Activated CD8-positive, alpha-beta memory T cell treated with anti-CD3 and anti-CD28 coated beads, Interleukin-2, amount 50 U/mL, for 48 hours (primary cell): ENCODE results near the gene VCX3B.
"Not testable (repeated sequence)": the region's sequence is repeated elsewhere in the genome, so short reads cannot be mapped to it uniquely, and the experiment has no call there.

Source experiments
- DNase-seq: peaks from one replicate; pipeline ENCODE4 v3.0.0-alpha.2; 2020

The VCX3B gene

GRCh38 chrX:8464530-8464929 is at the start of gene VCX3B:
TSS of gene VCX3B (plus strand) at chrX:8464830. CDS start at chrX:8465451, 621 bp downstream.
- not testable (repeated sequence) for DNase-seq

- DNase-seq = no peak
These were observed 46.3 kb upstream of the VCX3B start for GRCh38 chrX:8418301-8418700.

- DNase-seq = no peak
These were observed 39.7 kb upstream of the VCX3B start for GRCh38 chrX:8424912-8425311.

DNA sequence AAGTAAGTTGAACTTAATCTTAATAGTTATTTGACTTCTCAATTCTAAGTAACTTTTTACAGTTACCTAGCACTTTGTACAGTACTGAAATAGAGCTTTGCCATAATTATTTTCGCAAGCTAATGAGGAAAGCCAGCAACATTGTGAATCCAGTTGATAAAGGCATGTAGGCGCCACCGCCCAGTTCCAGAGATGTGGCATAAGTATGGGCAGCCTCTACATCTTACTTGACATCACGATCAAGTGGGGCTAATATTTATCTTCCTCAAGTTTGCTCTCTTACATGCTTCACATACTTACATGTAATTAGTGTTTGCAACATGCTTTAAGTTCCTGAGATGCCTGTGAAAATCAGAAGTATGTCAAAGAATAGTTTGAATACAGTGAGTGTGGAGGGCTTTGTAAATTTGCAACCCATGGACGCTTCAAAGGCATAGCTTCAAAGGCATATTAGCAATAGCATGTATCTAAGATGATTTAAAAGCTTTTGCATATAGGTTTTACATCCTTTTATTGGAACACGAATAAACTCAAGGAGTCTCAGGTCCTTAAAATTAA is 34.9 kb upstream of the VCX3B start:
- no peak for DNase-seq

- no peak for DNase-seq
These were observed 34.2 kb upstream of the VCX3B start for GRCh38 chrX:8430444-8430843.

DNA sequence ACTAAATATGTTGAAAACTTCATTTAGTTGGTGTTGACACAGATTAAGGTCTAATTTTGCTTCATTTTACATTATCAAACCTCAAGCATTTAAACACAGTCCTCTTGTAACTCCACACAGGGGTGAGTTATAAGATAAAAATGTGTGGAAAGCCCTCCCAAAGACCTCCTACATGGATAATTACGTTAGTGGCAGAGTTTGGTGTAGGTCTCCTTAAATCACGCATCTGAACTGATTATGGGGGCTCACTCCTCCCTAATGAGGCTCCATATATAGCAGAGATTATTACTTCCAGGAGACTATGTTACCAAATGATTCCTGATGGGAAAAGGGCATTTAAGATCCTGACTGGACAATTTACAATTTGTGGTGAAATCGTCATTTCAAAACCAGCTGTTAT is 32.2 kb upstream of the VCX3B start:
- no peak for DNase-seq

DNA sequence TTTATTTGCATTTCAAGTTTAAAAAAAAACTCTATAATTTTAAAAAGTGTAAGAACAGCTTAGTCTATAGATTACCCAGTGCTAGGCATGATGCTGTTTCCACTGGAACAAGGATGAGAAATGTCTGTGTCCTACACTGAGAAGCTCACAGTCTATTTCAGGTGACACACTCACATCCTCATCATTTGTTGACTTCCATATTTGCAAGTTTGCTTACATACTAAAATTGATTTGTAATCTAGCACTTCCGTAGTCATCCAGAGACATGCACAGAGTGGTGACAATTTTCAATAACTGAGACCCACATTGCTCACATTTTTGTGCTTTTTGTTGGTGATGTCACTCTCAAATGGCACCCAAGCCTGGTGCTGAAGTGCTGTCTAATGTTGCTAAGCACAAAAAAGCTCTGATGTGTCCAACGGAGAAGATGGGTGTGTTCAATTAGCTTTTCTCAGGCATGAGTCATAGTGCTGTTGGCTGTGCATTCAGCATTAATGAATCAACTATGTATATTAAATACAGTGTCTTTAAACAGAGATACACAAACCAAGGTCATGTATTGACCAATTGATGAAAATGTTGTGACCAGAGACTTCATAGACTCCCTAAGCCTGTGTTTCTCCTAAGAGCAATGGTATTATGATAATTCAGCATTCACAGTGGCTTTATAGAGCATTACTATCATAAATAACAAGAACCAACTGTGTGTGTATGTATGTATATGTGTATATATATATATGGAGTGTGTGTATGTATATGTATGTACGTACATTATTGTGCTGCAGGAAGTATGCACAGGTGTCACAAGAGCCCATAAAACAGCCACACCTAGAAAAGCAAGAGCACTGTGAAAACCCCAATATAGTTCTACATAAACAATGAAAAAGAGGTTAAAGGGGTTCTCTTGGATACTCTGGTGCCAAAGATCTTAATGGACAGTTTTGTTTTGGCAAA is 31.2 kb upstream of the VCX3B start:
- no peak for DNase-seq

- no peak for DNase-seq
These were observed 17.3 kb upstream of the VCX3B start for GRCh38 chrX:8447368-8447767.

DNA sequence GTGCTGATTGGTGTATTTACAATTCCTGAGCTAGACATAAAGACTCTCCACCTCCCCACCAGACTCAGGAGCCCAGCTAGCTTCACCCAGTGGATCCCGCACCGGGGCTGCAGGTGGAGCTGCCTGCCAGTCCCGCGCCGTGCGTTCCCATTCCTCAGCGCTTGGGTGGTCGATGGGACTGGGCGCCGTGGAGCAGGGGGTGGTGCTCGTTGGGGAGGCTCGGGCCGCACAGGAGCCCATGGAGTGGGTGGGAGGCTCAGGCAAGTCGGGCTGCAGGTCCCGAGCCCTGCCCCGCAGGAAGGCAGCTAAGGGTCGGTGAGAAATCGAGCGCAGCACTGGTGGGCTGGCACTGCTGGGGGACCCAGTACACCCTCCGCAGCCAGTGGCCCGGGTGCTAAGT is 12.3 kb upstream of the VCX3B start:
- not testable (repeated sequence) for DNase-seq

GRCh38 chrX:8453611-8454010 is 11.0 kb upstream of the VCX3B start:
- no peak for DNase-seq

DNA sequence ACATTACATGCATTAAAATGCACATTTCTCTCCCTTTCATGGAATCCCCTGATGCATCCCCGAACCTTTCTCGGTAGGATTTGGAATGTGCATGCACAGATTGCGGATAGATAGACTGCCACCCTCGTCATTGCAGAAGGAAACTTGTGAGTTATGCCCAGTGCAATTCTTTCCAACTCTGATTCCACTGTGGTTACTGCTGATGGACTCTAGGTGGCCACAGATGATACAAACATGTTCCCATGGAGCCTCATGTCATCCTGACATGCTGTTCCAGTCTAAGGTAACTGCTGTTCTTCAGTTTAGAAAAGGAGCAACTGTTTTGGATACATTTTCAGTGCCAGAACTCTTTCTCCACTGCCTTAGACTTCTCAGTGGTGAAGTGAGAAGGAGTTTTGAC is 9.1 kb upstream of the VCX3B start:
- DNase-seq = no peak

DNA sequence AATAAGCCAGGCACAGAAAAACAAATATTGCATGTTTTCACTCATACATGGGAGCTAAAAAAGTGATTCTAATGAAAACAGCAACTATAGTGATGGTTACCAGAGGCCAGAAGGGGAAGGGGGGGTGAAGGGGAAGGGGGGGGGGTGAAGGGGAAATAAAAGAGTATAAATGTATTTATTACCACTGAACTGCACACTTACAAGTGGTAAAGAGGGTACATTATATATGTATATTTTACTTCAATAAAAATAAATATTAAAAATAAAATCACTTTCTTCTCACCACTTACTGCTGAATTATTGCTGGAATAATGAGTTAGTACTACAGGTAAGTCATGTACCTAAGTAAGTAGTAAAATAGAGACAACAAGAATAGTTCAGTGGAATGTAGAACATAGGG is 2.1 kb upstream of the VCX3B start:
- DNase-seq = no peak

DNA sequence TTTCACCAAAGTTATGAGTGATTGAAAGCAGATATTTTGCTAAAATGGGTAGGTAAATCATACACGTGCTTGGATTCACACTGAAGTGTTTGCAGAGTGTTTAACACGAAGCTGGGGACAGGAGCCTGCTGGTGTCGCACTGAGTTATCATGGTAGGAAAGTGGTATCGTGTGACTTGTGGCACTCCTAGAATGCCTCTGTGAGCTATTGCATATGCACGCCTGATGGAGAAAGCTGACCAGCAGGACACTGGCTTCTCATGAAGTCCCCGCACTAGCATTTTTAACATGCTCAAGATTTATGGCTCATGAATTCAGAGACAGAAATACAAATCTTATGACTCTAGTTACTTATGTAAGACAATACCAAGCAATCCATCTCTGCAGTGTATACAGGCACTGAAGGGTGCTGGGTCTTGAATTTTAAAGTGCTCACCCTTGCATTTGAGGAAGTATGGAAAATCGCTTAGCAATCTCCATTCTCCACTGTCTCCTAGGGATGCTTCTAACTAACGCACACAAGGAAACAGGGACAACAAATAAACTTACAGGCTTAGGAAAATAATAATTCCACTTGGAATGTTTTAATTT is 19.8 kb downstream of the VCX3B start:
- DNase-seq = no peak

DNA sequence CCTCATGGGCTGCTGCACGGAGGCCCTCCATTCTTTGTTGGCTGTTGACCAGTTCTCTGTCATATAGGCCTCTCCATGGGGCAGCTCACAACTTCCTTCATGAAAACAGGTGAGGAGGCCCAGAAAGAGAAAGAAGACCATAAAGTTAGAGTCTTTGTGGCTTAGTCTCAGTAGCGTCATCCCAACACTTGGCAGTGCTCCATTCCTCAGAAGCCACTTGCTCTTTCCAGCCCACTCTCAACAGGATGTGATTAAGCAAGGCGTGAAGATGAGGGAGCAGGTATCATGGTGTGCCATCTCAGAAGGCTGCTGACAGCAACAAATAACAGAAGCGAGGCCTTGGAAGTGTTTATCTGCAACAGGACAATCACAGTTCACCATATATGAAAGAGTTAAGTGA is 30.4 kb downstream of the VCX3B start:
- not testable (repeated sequence) for DNase-seq

- no peak for DNase-seq
These were observed 35.6 kb downstream of the VCX3B start for GRCh38 chrX:8500203-8500602.

DNA sequence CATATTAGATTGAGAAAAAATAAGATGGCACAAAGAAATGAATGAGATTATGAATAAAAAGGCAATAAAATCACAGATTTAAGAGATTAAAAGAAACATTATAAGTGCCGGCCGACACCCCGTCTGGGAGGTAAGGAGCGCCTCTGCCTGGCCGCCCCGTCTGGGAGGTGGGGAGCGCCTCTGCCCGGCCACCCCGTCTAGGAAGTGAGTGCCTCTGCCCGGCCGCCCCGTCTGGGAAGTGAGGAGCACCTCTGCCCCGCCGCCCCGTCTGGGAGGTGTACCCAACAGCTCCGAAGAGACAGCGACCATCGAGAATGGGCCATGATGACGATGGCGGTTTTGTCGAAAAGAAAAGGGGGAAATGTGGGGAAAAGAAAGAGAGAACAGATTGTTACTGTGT is 37.5 kb downstream of the VCX3B start:
- not testable (repeated sequence) for DNase-seq

DNA sequence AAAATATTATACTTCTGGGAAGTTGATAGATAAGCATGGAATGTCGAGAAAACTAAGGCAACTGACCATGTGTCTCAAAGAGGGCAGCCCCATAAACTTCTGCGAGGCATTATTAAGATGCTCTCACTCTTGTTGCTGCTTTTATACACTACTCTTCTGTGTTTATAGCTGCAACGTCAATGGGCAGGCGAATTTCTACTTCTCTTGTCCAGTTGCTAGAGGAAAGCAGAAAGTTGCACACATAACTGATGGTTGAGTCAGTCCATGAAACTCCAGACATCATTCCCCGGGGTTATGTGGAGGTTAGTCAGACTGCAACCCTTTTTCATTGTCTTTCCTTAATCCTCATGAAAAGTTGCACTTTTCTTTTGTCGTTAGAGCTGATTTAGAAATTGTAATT is 39.8 kb downstream of the VCX3B start:
- DNase-seq = no peak
